SU-DHL-6 (cell line): ENCODE measurements around the gene STX3.

Experiments used
- H2AFZ ChIP-seq: fragments of 200-600 bp; sonication (generic); 2 replicates; pipeline ENCODE4 v1.6.1; 2014; ENCODE audit warnings: low read depth, mild to moderate bottlenecking, moderate library complexity, mixed read lengths, antibody characterized with exemption, low read length; ENCODE audit not compliant: severe bottlenecking
- H3F3A ChIP-seq: fragments of 200-600 bp; shearing (Covaris generic); 2 replicates; pipeline ENCODE4 v1.6.0; 2016; ENCODE audit warnings: antibody characterized with exemption, mild to moderate bottlenecking; ENCODE audit not compliant: insufficient read depth
- H3K27ac ChIP-seq: fragments of 200-600 bp; sonication (generic); 2 replicates; pipeline ENCODE4 v1.5.1; 2016; ENCODE audit warnings: low read depth, mild to moderate bottlenecking, low read length, moderate library complexity, mixed read lengths
- H3K27me3 ChIP-seq: fragments of 200-600 bp; sonication (generic), shearing (Covaris generic); 2 replicates; pipeline ENCODE4 v1.6.0; 2014; ENCODE audit warnings: mild to moderate bottlenecking, low read length
- H3K36me3 ChIP-seq: fragments of 200-600 bp; sonication (generic); 2 replicates; pipeline ENCODE4 v1.6.1; 2014; ENCODE audit warnings: mild to moderate bottlenecking, low read length, mixed read lengths
- H3K4me2 ChIP-seq: fragments of 300-600, 200-600 bp; shearing (Covaris generic), sonication (generic); 2 replicates; pipeline ENCODE4 v1.6.0; 2014; ENCODE audit warnings: low read length, low read depth, mild to moderate bottlenecking; ENCODE audit not compliant: poor library complexity, severe bottlenecking
- H3K4me3 ChIP-seq: fragments of 200-600 bp; sonication (generic); 2 replicates; pipeline ENCODE4 v1.5.1; 2014; ENCODE audit warnings: antibody characterized with exemption, low read length, mild to moderate bottlenecking, mixed read lengths; ENCODE audit not compliant: insufficient read depth, poor library complexity, severe bottlenecking
- H3K79me2 ChIP-seq: fragments of 200-600 bp; sonication (generic); 2 replicates; pipeline ENCODE4 v1.6.1; 2014; ENCODE audit warnings: mild to moderate bottlenecking, low read length, moderate library complexity; ENCODE audit not compliant: insufficient read depth
- H3K9ac ChIP-seq: fragments of 200-600 bp; sonication (generic); 2 replicates; pipeline ENCODE4 v1.7.0; 2014; ENCODE audit warnings: mild to moderate bottlenecking, low read length
- H3K9me2 ChIP-seq: fragments of 200-600 bp; sonication (generic); replicated peaks from 2 replicates; pipeline ENCODE4 v1.6.1; 2014; ENCODE audit warnings: low read length; ENCODE audit not compliant: insufficient read depth
- H3K9me3 ChIP-seq: fragments of 200-600 bp; sonication (generic); 2 replicates; pipeline ENCODE4 v1.6.1; 2014; ENCODE audit warnings: low read length, mixed read lengths; ENCODE audit not compliant: insufficient read depth
- H4K20me1 ChIP-seq: fragments of 200-600 bp; sonication (generic); 2 replicates; pipeline ENCODE4 v1.6.1; 2014; ENCODE audit warnings: low read depth, mild to moderate bottlenecking, antibody characterized with exemption, low read length, moderate library complexity, mixed read lengths
- CTCF ChIP-seq: fragments of 200-600 bp; sonication (generic); IDR thresholded peaks from one replicate; pipeline ENCODE4 v1.5.1; 2017; ENCODE audit warnings: antibody characterized with exemption, mild to moderate bottlenecking, low read length, moderate library complexity; ENCODE audit not compliant: insufficient read depth, poor library complexity, severe bottlenecking
- EZH2phosphoT487 ChIP-seq: fragments of 200-600 bp; sonication (generic), shearing (Covaris generic); conservative IDR thresholded peaks from 2 replicates; pipeline ENCODE4 v1.6.1; 2018; ENCODE audit warnings: mild to moderate bottlenecking, antibody characterized with exemption, low read length, moderate library complexity, mixed read lengths

STX3 gene

GRCh38 chr11:59759900-59760299 lies 4.7 kb downstream of the STX3 start:
- H3K9me2 ChIP-seq: no peaks in the 10 kb centered on the region
- no peaks in the 10 kb centered on the region for H3K79me2 ChIP-seq
- no peaks in the 10 kb centered on the region for H4K20me1 ChIP-seq
- H3K9me3 ChIP-seq: no peaks in the 10 kb centered on the region
- no peak overlapping the region for H3K4me3 ChIP-seq
- H3K27me3 ChIP-seq: no peaks in the 10 kb centered on the region
- no peak overlapping the region for H3K27ac ChIP-seq
- H2AFZ ChIP-seq: no peak overlapping the region
- no peaks in the 10 kb centered on the region for H3K36me3 ChIP-seq
- TF ChIP-seq EZH2phosphoT487 (no peak), CTCF (no peak)
- H3K9ac ChIP-seq: no peak overlapping the region
- H3K4me2 ChIP-seq: no peak overlapping the region
- peaks cover 3% of the 10 kb centered on the region; the same call in 1 of the 2 replicates for H3F3A ChIP-seq

- H3K27me3 ChIP-seq: no peaks in the 10 kb centered on the region
- no peaks in the 10 kb centered on the region for H3K79me2 ChIP-seq
- no peak overlapping the region for H2AFZ ChIP-seq
- no peak for TF ChIP-seq CTCF
- TF ChIP-seq EZH2phosphoT487: no peak
- no peak overlapping the region for H3K4me3 ChIP-seq
- H3K36me3 ChIP-seq: no peaks in the 10 kb centered on the region
- no peaks in the 10 kb centered on the region for H3K9me3 ChIP-seq
- H3K4me2 ChIP-seq: no peak overlapping the region
- H3F3A ChIP-seq: peaks cover 3% of the 10 kb centered on the region; the same call in 1 of the 2 replicates
- no peaks in the 10 kb centered on the region for H4K20me1 ChIP-seq
- no peak overlapping the region for H3K27ac ChIP-seq
- H3K9ac ChIP-seq: no peak overlapping the region
- no peaks in the 10 kb centered on the region for H3K9me2 ChIP-seq
These were observed 5.6 kb downstream of the STX3 start for GRCh38 chr11:59760771-59761170.

- Histone ChIP-seq H4K20me1 (no peaks in the 10 kb centered on the region), H3K36me3 (no peaks in the 10 kb centered on the region), H3K4me2 (no peak overlapping the region), H3K27me3 (no peaks in the 10 kb centered on the region), H3K9me2 (no peaks in the 10 kb centered on the region), H3K9ac (no peak overlapping the region), H3K27ac (no peak overlapping the region), H3K4me3 (no peak overlapping the region), H2AFZ (no peak overlapping the region), H3K79me2 (no peaks in the 10 kb centered on the region), H3K9me3 (no peaks in the 10 kb centered on the region), H3F3A (no peaks in the 10 kb centered on the region)
- no peak for TF ChIP-seq EZH2phosphoT487
- TF ChIP-seq CTCF: no peak
These were observed 6.8 kb downstream of the STX3 start for GRCh38 chr11:59761993-59762392.
